Stimulated activated CD4-positive, alpha-beta T cell treated with anti-CD3 and anti-CD28 coated beads, Interleukin-1b, Interleukin-23, amount 100 ng/mL, for 24 hours (primary cell): ENCODE results near the gene NIPA2.

ENCODE experiments used
- DNase-seq, 4 experiments: peaks; one replicate each; pipeline ENCODE4 v3.0.0-alpha.2; 2020; ENCODE audit warnings: low read depth in 4 of 4, low spot score in 1 of 4

Gene NIPA2

DNA sequence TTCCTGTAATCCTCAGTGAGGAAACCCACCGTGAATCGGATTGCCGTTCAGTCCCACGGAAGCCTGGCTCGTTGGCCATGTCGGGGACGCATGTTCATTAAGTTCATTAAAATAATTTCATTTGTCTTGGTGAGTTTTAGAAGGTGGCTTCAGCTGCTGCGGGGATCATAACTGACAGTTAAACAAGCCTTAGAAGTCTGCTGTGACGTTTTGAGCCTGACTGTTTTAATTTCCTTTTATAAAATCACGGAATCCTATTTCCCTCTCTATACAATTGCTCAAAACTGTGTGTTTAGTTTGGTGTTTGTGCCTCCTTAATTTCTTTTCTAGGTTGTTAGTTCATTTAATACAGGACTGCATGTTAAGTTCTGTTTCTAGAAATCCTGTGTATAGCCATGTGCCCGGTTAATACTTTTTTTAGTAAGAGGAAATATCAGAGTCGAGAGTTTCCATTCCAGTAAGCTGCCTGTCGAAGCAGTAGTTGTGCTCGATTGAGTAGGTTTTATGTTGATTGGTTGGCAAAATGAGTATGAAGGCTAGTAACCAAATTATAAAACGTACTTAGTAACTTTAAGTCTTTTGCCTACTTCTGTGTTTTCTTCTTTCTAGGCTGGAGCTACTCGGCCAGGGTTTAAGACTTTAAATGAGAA is 705 bp downstream of the NIPA2 start:
- no peak for DNase-seq

- DNase-seq = no peak
Measured at GRCh38 chr15:22844421-22845288, 6.2 kb downstream of the NIPA2 start.

DNA sequence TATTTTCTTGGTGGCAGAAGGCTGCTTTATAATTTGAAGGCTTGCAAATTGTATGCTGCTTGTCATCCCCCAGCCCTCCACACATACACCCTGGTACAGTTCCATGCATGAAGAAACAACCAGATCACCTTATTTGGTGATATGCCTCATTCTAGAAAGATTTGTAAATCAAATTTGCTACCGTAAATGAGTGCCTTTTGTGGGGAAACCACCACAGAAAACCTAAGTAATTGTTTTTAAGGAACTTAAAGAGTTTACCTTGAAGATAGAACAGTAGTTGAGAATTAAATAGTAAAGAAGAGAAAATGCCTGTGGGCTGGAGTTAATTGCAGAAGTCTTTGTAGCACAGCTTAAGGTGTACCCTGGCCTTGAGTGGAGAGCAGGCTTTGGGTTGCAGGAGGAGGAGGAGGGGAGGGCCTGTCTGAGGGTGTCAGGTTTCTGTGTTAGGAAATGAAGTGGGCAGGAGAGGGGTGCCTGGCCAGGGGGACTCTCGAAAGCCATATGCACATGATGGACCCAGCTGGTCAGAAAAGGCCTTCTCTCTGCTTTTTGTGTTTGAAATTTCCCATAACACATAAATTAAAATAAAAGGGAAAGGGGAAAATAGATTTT is 6.9 kb downstream of the NIPA2 start:
- no peak for DNase-seq

- DNase-seq = no peak
Measured at GRCh38 chr15:22846073-22846472, 7.6 kb downstream of the NIPA2 start.

GRCh38 chr15:22850055-22850454 is 11.6 kb downstream of the NIPA2 start:
- no peak for DNase-seq

- no peak for DNase-seq
Measured at GRCh38 chr15:22851513-22851912, 13.0 kb downstream of the NIPA2 start.

- no peak for DNase-seq
Measured at GRCh38 chr15:22855791-22856190, 17.3 kb downstream of the NIPA2 start.

GRCh38 chr15:22856659-22857058 is 18.2 kb downstream of the NIPA2 start:
- no peak for DNase-seq

GRCh38 chr15:22861161-22861560 is 22.7 kb downstream of the NIPA2 start:
- DNase-seq = no peak

- no peak for DNase-seq
Measured at GRCh38 chr15:22863356-22863755, 24.9 kb downstream of the NIPA2 start.

- no peak for DNase-seq
Measured at GRCh38 chr15:22866079-22866478, 27.6 kb downstream of the NIPA2 start.

- no peak for DNase-seq
Measured at GRCh38 chr15:22867886-22868285, 29.4 kb downstream of the NIPA2 start.

DNA sequence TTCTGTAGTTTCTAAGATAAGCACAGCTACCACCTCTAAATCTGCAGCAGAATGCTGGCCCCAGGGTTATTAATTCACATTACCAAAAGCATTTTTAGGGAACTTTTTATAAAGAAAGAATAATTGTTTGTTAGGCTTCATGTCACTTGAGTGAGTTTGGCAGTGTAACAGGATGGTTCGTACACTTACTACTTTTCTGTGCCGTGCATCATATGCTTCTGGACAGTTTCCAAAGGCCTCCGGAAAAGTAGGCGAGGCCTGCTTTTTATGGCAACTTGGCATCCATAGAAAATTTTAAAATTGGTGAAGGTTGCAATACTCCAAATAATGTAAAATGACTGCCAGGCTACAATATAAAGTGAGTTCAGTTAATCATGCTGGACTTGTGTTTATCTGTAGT is 30.0 kb downstream of the NIPA2 start:
- DNase-seq = no peak

- no peak for DNase-seq
Measured at GRCh38 chr15:22868928-22869327, 30.5 kb downstream of the NIPA2 start.

- no peak for DNase-seq
Measured at GRCh38 chr15:22869856-22870255, 31.4 kb downstream of the NIPA2 start.

GRCh38 chr15:22870865-22871264 is 32.4 kb downstream of the NIPA2 start:
- DNase-seq = no peak

- no peak for DNase-seq
Measured at GRCh38 chr15:22871481-22872086, 33.1 kb downstream of the NIPA2 start.

DNA sequence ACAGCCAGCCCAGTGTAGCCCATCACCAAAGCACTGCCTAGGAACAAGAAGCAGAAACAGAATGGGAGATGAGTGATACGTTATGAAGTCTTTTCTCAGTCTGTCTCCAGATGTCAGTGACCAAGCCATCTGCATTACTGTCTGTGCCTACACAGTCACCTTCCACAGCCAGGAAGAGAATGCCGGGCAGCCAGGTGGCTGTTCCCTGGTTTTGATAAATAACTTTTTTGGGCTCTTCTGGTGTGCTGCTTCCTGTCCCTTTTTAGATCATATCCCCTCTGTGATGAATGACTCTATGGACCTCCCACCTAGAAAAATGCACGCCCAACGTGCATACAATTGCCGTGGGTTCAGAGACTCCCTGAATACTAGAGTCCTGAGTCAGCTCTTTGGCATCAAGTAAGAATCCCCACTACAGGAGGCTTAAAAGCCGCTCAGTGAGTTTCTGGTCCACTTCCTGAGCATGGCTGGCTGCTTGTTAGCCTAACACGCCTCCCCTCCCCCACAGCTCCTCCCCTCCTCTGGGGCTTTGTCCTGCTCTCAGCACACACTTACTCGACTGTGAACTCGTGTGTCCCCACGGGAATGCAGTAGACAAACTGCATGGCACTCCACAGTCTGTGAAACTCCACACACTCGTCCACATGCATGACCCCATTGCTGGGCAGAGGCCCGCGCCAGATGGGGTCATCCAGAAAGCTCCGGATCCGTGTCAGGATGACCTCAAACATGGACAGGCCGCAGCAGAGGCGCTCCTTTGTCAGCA is 34.7 kb downstream of the NIPA2 start:
- no peak for DNase-seq

DNA sequence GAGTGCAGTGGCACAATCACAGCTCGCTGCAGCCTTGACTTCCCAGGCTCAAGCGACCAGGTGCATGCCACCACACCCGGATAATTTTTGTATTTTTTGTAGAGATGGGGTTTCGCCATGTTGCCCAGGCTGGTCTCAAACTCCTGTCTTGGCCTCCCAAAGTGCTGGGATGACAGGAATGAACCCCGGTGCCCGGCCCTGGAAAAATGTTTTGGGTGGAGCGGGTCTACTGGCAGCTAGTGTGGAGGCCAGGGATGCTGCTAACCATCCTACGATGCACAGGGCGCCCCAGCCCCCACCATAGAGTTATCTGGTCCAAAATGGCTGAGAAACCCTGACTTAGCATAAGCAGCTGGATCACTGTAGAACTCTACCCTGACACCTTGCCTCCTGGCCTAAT is 35.4 kb downstream of the NIPA2 start:
- DNase-seq = no peak

DNA sequence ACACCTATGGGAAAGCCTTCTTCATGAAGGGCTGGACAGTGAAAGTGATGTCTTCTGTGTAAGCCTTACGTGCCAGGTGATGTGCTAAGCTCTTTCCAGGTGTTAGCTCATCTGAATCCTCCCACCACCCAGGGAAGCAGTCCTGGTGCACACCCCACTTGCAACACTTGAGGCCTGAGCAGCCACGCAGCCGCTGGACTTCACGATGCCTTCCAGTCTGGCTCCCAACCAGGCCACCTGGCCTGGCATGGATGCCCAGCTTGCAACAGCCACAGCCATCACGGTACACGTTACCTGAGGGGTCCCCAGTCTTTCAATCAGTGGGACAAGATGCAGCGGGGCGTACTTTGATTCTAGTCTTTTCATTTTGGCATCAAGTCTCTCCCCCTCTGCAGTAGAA is 35.8 kb downstream of the NIPA2 start:
- no peak for DNase-seq

GRCh38 chr15:22874966-22875365 is 36.5 kb downstream of the NIPA2 start:
- DNase-seq = no peak
